Measurements from ENCODE around the gene BLOC1S2. TPM values are rescaled to one million over a fixed set of nuclear protein-coding genes. Genes with fewer than 3 reads are reported as not detected.

The BLOC1S2 gene
- polyA plus RNA-seq, 2 of the 4 experiments (the other 2 are of a cell fraction) = 90.9 to 91.0 TPM

DNA sequence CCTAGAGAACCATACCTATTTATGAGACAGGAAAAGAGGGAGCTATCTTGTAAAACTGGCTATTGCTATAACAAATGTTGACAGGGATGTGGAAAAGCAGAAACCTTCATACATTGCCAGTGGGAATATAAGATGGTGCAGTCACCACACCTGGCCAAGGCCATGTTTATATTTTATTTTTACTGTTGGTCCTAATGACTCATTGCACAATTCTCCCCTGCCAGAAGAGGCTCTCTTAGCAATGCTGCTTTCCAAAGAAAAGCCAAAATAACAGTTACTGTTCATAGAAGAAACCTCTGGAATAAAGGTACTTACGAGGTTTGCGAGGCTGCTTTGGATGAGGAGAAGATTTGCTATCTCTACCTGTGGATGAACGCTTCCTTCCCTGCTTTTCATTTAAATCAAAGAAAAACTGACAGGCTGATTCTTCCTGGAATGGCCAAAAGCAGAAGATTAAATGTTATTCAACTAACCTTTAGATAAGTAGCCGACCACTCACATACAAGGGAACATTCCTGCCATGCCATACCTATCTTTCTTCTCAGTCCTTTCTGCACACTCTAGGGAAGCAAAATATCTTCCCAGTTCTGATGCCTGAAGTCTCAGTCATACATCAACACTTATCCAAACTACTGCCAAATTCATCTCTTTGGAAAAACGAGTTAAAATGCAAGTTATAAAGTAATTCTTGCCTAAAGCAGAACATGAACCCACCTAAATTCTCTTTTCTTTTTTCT lies 40.8 kb downstream of the BLOC1S2 start:
- ChIA-PET CTCF (interaction anchor here (1.1 to 1.6 kb wide), 2 partner anchors 12 to 400 kb away, joined by 3 read pairs; no protein-coding TSS in a partner anchor), POLR2A (no interaction called here)
- no peaks in the 10 kb centered on the region for H3K9me3 ChIP-seq
- no peak for TF ChIP-seq RFX5 (IDR thresholded peaks at IDR 0.05)
- no peak for TF ChIP-seq POLR2A (IDR thresholded peaks at IDR 0.05; ENCODE audit: low read length)
- no peak for TF ChIP-seq USF2 (IDR thresholded peaks at IDR 0.05)
- no peak for TF ChIP-seq HOXB13 (CRISPR knock-in tag; IDR thresholded peaks at IDR 0.05; ENCODE audit: low read depth)
- TF ChIP-seq NFE2L2 (conservative IDR thresholded peaks at IDR 0.05; ENCODE audit: low read length) = no peak
- no peak overlapping the region for H3K27ac ChIP-seq
- H3K4me2 ChIP-seq = no peak overlapping the region
- ATAC-seq (no peak), FAIRE-seq (no peak), DNase-seq (ENCODE audit: low read depth in 1 of 2, low spot score in 1 of 2) (no peak)
- no peak overlapping the region for H3K4me3 ChIP-seq
- WGBS (ENCODE audit: missing lambda C conversion rate) = 79% methylated on average over 5 of the region's 5 CpGs
- no peaks in the 10 kb centered on the region for H3K4me1 ChIP-seq

- WGBS (ENCODE audit: missing lambda C conversion rate) = 89% methylated on average over 3 of the region's 3 CpGs
- no peak overlapping the region for H3K4me3 ChIP-seq
- no peak for ATAC-seq
- no peaks in the 10 kb centered on the region for H3K4me1 ChIP-seq
- H3K27ac ChIP-seq = no peak overlapping the region
- CTCF ChIA-PET = interaction anchor here (1.0 to 1.4 kb wide), 4 partner anchors 9 to 394 kb away, joined by 3 to 5 read pairs (median 4); no protein-coding TSS in a partner anchor
- no peak for TF ChIP-seq BCL3 (IDR thresholded peaks at IDR 0.05)
- TF ChIP-seq RCOR1 (IDR thresholded peaks at IDR 0.05; ENCODE audit: low read depth, low read length) = no peak
- no peak for TF ChIP-seq ZC3H11A (IDR thresholded peaks at IDR 0.05)
- TF ChIP-seq, protein P1, sequence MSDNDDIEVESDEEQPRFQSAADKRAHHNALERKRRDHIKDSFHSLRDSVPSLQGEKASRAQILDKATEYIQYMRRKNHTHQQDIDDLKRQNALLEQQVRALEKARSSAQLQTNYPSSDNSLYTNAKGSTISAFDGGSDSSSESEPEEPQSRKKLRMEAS (IDR thresholded peaks at IDR 0.05) = no peak
- TF ChIP-seq, protein P2, sequence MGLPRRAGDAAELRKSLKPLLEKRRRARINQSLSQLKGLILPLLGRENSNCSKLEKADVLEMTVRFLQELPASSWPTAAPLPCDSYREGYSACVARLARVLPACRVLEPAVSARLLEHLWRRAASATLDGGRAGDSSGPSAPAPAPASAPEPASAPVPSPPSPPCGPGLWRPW (IDR thresholded peaks at IDR 0.05) = no peak
- TF ChIP-seq FOSB (CRISPR knock-in tag; IDR thresholded peaks at IDR 0.05) = no peak
- no peak for TF ChIP-seq TP53 (CRISPR knock-in tag; IDR thresholded peaks at IDR 0.05)
- no peak for TF ChIP-seq RAD21 (conservative IDR thresholded peaks at IDR 0.05 in 1 of 2, IDR thresholded peaks at IDR 0.05 in 1 of 2)
- no peak for TF ChIP-seq USF2 (IDR thresholded peaks at IDR 0.05)
- TF ChIP-seq TFCP2L1 (CRISPR knock-in tag; IDR thresholded peaks at IDR 0.05) = no peak
- no peak for TF ChIP-seq GATA3 (IDR thresholded peaks at IDR 0.05; ENCODE audit: borderline replicate concordance)
- no peak for TF ChIP-seq FOSL2 (IDR thresholded peaks at IDR 0.05)
- no peak for TF ChIP-seq FOSL2 (CRISPR knock-in tag; IDR thresholded peaks at IDR 0.05)
- TF ChIP-seq ZFP36 (IDR thresholded peaks at IDR 0.05; ENCODE audit: borderline replicate concordance, partially characterized antibody) = no peak
- TF ChIP-seq HDAC2 (IDR thresholded peaks at IDR 0.05) = no peak
- no peak for TF ChIP-seq POLR2AphosphoS2 (conservative IDR thresholded peaks at IDR 0.05; ENCODE audit: low read length)
- TF ChIP-seq CHD4 (IDR thresholded peaks at IDR 0.05; ENCODE audit: borderline replicate concordance) = no peak
- TF ChIP-seq PHF8 (IDR thresholded peaks at IDR 0.05; ENCODE audit: borderline replicate concordance, low read depth) = no peak
- TF ChIP-seq NPAS2 (CRISPR knock-in tag; IDR thresholded peaks at IDR 0.05; ENCODE audit: borderline replicate concordance) = no peak
- TF ChIP-seq, protein P3, sequence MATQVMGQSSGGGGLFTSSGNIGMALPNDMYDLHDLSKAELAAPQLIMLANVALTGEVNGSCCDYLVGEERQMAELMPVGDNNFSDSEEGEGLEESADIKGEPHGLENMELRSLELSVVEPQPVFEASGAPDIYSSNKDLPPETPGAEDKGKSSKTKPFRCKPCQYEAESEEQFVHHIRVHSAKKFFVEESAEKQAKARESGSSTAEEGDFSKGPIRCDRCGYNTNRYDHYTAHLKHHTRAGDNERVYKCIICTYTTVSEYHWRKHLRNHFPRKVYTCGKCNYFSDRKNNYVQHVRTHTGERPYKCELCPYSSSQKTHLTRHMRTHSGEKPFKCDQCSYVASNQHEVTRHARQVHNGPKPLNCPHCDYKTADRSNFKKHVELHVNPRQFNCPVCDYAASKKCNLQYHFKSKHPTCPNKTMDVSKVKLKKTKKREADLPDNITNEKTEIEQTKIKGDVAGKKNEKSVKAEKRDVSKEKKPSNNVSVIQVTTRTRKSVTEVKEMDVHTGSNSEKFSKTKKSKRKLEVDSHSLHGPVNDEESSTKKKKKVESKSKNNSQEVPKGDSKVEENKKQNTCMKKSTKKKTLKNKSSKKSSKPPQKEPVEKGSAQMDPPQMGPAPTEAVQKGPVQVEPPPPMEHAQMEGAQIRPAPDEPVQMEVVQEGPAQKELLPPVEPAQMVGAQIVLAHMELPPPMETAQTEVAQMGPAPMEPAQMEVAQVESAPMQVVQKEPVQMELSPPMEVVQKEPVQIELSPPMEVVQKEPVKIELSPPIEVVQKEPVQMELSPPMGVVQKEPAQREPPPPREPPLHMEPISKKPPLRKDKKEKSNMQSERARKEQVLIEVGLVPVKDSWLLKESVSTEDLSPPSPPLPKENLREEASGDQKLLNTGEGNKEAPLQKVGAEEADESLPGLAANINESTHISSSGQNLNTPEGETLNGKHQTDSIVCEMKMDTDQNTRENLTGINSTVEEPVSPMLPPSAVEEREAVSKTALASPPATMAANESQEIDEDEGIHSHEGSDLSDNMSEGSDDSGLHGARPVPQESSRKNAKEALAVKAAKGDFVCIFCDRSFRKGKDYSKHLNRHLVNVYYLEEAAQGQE (IDR thresholded peaks at IDR 0.05) = no peak
- H3K9me3 ChIP-seq = no peaks in the 10 kb centered on the region
- POLR2A ChIA-PET = no interaction called here
- FAIRE-seq = no peak
- DNase-seq (ENCODE audit: low read depth in 1 of 2, low spot score in 1 of 2) = no peak
- no peak overlapping the region for H3K4me2 ChIP-seq
These were observed 46.6 kb downstream of the BLOC1S2 start for GRCh38 chr10:100239851-100240250.

Measured in A549 (cell line).